ENCODE measurements around the gene TTC7B. TPM values are rescaled to one million over a fixed set of nuclear protein-coding genes. Genes with fewer than 3 reads are reported as not detected.

The TTC7B gene
- total and polyA plus RNA-seq, 9 of the 15 experiments (the other 6 are each of a cell fraction or from before 2014, with no cell fraction given): 2.2 to 77.2 (median 36.7) TPM

GRCh38 chr14:90760591-90761316, 55.5 kb downstream of the TTC7B start:
- in situ Hi-C loops (cut with MboI) (no loop called here), intact Hi-C loops (cut with micrococcal nuclease) (loop anchor here (2.0 kb wide), 1 partner anchor 46 kb away; no protein-coding TSS in a partner anchor)
- no peak overlapping the region for H3K9ac ChIP-seq (ENCODE audit: insufficient read depth in 1 of 2, low read depth in 2 of 2, low read length in 2 of 2)
- no peak overlapping the region for H3K4me2 ChIP-seq (ENCODE audit: insufficient read depth, low read length)
- DNase-seq (ENCODE audit: extremely low read depth in 1 of 4, low spot score in 3 of 4) (peak in 3 of 4 experiments; percentile 17 to 40 (median 34)), FAIRE-seq (peak; percentile 81), ATAC-seq (peak; percentile 49)
- 25% methylated on average over 4 of the region's 4 CpGs for WGBS (ENCODE audit: insufficient coverage, low coverage, missing lambda C conversion rate)
- no peak overlapping the region for H3K4me3 ChIP-seq
- H3K4me1 ChIP-seq (replicated peaks in 1 of 2; ENCODE audit: control insufficient read depth in 2 of 2, insufficient read depth in 2 of 2, low read length in 2 of 2): peaks cover 10 to 12% of the 10 kb centered on the region in 2 experiments; a peak in 4 of 5 replicates
- H3K27me3 ChIP-seq (ENCODE audit: control insufficient read depth in 2 of 2, insufficient read depth in 2 of 2, low read length in 2 of 2): no peaks in the 10 kb centered on the region
- H3K9me1 ChIP-seq (ENCODE audit: control insufficient read depth, insufficient read depth, low read length): no peaks in the 10 kb centered on the region
- no peak overlapping the region for H3K27ac ChIP-seq (ENCODE audit: extremely low read depth, low read depth, low read length)
- ChIA-PET CTCF (ENCODE audit: low intra/inter-chr PET ratio) (no interaction called here), POLR2A (no interaction called here)
- no peaks in the 10 kb centered on the region for H4K20me1 ChIP-seq (replicated peaks; ENCODE audit: control insufficient read depth, insufficient read depth, low read length)
- peaks cover 7% of the 10 kb centered on the region; the same call in 1 of the 3 replicates for H3K79me2 ChIP-seq (ENCODE audit: control insufficient read depth, insufficient read depth, low read length)
- 0 out of 3 replicates have a peak, but pooled peaks cover 2% of the 10 kb centered on the region for H3K36me3 ChIP-seq (ENCODE audit: control insufficient read depth, insufficient read depth, low read length)
- no TSS peak for BruUV-seq (replicated peaks)
- no peak overlapping the region for H2AFZ ChIP-seq (ENCODE audit: low read depth, low read length)
- H3K9me3 ChIP-seq (replicated peaks; ENCODE audit: control insufficient read depth, insufficient read depth, low read depth, low read length): peaks cover 5% of the 10 kb centered on the region; the same call in 1 of the 2 replicates
- TF ChIP-seq NR0B1 (IDR thresholded peaks at IDR 0.05; ENCODE audit: partially characterized antibody): no peak
- TF ChIP-seq FIP1L1 (IDR thresholded peaks at IDR 0.05; ENCODE audit: low read depth, low read length, poor library complexity, severe bottlenecking): no peak
- peak in 1 of 2 experiments; percentile 32; a peak in 1 of 4 replicates for TF ChIP-seq MAZ (CRISPR knock-in tag; conservative IDR thresholded peaks at IDR 0.05 in 1 of 2, IDR thresholded peaks at IDR 0.05 in 1 of 2)
- TF ChIP-seq ZNF174 (CRISPR knock-in tag; IDR thresholded peaks at IDR 0.05): no peak
- no peak for TF ChIP-seq IRF1 (CRISPR knock-in tag; IDR thresholded peaks at IDR 0.05; ENCODE audit: borderline replicate concordance)
- TF ChIP-seq ZKSCAN3 (CRISPR knock-in tag; IDR thresholded peaks at IDR 0.05): no peak
- TF ChIP-seq SIN3A (IDR thresholded peaks at IDR 0.05; ENCODE audit: borderline replicate concordance in 2 of 2, control insufficient read depth in 1 of 2, low read depth in 2 of 2, low read length in 2 of 2): no peak
- no peak for TF ChIP-seq ZZZ3 (IDR thresholded peaks at IDR 0.05)
- TF ChIP-seq ZNF57 (CRISPR knock-in tag; IDR thresholded peaks at IDR 0.05): no peak
- no peak for TF ChIP-seq SNRNP70 (optimal IDR thresholded peaks at IDR 0.05; ENCODE audit: low read depth, low read length)
- no peak for TF ChIP-seq ZNF311 (CRISPR knock-in tag; IDR thresholded peaks at IDR 0.05)
- TF ChIP-seq ZBTB7A (IDR thresholded peaks at IDR 0.05; ENCODE audit: borderline replicate concordance, control insufficient read depth, low read depth, low read length): no peak
- no peak for TF ChIP-seq RBBP5 (IDR thresholded peaks at IDR 0.05; ENCODE audit: borderline replicate concordance, insufficient read depth, low read length, poor library complexity, severe bottlenecking)
- no peak for TF ChIP-seq HMGN3 (IDR thresholded peaks at IDR 0.05; ENCODE audit: borderline replicate concordance, extremely low read depth, insufficient read length, low read depth, low read length)
- peak; percentile 13; the same call in 1 of the 2 replicates for TF ChIP-seq SMC3 (conservative IDR thresholded peaks at IDR 0.05; ENCODE audit: insufficient read depth, low read depth, low read length)
- TF ChIP-seq ZNF280B (CRISPR knock-in tag; IDR thresholded peaks at IDR 0.05): no peak
- TF ChIP-seq MEIS2 (IDR thresholded peaks at IDR 0.05; ENCODE audit: partially characterized antibody): no peak

All from K562 (cell line).